Ovary (tissue), 3 donors: ENCODE data around the gene KLRK1.

Source experiments
- CTCF ChIP-seq, 3 donors: fragments of 450-650 bp in 2 of 3; fragments of 200-600 bp in 1 of 3; IDR thresholded peaks; one replicate each; pipeline versions ENCODE4 v1.5.1 to v1.8.0; 2016 to 2022; ENCODE audit warnings: antibody characterized with exemption in 3 of 3, mild to moderate bottlenecking in 1 of 3
- POLR2A ChIP-seq: fragments of 450-650 bp; IDR thresholded peaks from one replicate; pipeline ENCODE4 v1.6.1; 2017; ENCODE audit warnings: antibody characterized with exemption, mild to moderate bottlenecking, moderate library complexity
- donor health status: DM: no; HTN: no; CAD: no.

GRCh38 chr12:10369557-10370415 lies 20.1 kb downstream of the KLRK1 start:
- no peak for TF ChIP-seq POLR2A
- TF ChIP-seq CTCF (IDR thresholded peaks at IDR 0.05): no peak
